Loucy (cell line): ENCODE measurements around the gene PNMA3.
"Not testable (repeated sequence)": the region's sequence is repeated elsewhere in the genome, so short reads cannot be mapped to it uniquely, and the experiment has no call there.

Experiments
- H2AFZ ChIP-seq: fragments of 200-600 bp; sonication (generic); 2 replicates; pipeline ENCODE4 v1.6.0; 2016; ENCODE audit warnings: antibody characterized with exemption, mild to moderate bottlenecking, low read length, moderate library complexity
- H3F3A ChIP-seq: fragments of 200-600 bp; 2 replicates; pipeline ENCODE4 v1.6.0; 2016; ENCODE audit warnings: antibody characterized with exemption, low read depth, mild to moderate bottlenecking
- H3K27me3 ChIP-seq: fragments of 200-600 bp; sonication (generic); 2 replicates; pipeline ENCODE4 v1.6.1; 2014; ENCODE audit warnings: low read length, mild to moderate bottlenecking; ENCODE audit not compliant: insufficient read depth, poor library complexity, severe bottlenecking
- H3K36me3 ChIP-seq: fragments of 200-600 bp; sonication (generic); 2 replicates; pipeline ENCODE4 v1.6.1; 2016; ENCODE audit warnings: low read length; ENCODE audit not compliant: insufficient read depth
- H3K4me1 ChIP-seq: fragments of 200-600 bp; sonication (generic); 2 replicates; pipeline ENCODE4 v1.5.1; 2014; ENCODE audit warnings: low read length, mild to moderate bottlenecking; ENCODE audit not compliant: insufficient read depth, poor library complexity, severe bottlenecking
- H3K4me2 ChIP-seq: fragments of 200-600 bp; sonication (generic); 2 replicates; pipeline ENCODE4 v1.6.0; 2014; ENCODE audit warnings: antibody characterized with exemption, low read length, low read depth, mild to moderate bottlenecking; ENCODE audit not compliant: poor library complexity, severe bottlenecking
- H3K4me3 ChIP-seq: fragments of 200-600 bp; sonication (generic); 2 replicates; pipeline ENCODE4 v1.5.1; 2014; ENCODE audit warnings: low read length, mild to moderate bottlenecking, mixed read lengths; ENCODE audit not compliant: poor library complexity, severe bottlenecking
- H3K79me2 ChIP-seq: fragments of 200-600 bp; sonication (generic); 2 replicates; pipeline ENCODE4 v1.6.1; 2014; ENCODE audit warnings: low read length; ENCODE audit not compliant: insufficient read depth
- H3K9ac ChIP-seq: fragments of 200-600 bp; sonication (generic); 2 replicates; pipeline ENCODE4 v1.6.0; 2014; ENCODE audit warnings: mild to moderate bottlenecking, low read depth, low read length, moderate library complexity; ENCODE audit not compliant: poor library complexity, severe bottlenecking
- H3K9me2 ChIP-seq: fragments of 200-600 bp; sonication (generic); replicated peaks from 2 replicates; pipeline ENCODE4 v1.6.1; 2016; ENCODE audit warnings: low read depth, low read length, mixed read lengths
- H3K9me3 ChIP-seq: fragments of 200-600 bp; sonication (generic); 2 replicates; pipeline ENCODE4 v1.6.1; 2014; ENCODE audit warnings: mild to moderate bottlenecking, antibody characterized with exemption, low read length, low read depth; ENCODE audit not compliant: insufficient read depth
- H4K20me1 ChIP-seq: fragments of 200-600 bp; sonication (generic); 2 replicates; pipeline ENCODE4 v1.6.0; 2014; ENCODE audit warnings: antibody characterized with exemption, low read length, mild to moderate bottlenecking; ENCODE audit not compliant: insufficient read depth, poor library complexity, severe bottlenecking
- CTCF ChIP-seq: fragments of 200-600 bp; sonication (generic); conservative IDR thresholded peaks from 2 replicates; pipeline ENCODE4 v1.5.1; 2014; ENCODE audit warnings: mild to moderate bottlenecking, antibody characterized with exemption, low read length
- EZH2phosphoT487 ChIP-seq: fragments of 200-600 bp; IDR thresholded peaks from 2 replicates; pipeline ENCODE4 v1.6.1; 2018; ENCODE audit warnings: antibody characterized with exemption, mild to moderate bottlenecking, moderate library complexity, borderline replicate concordance

PNMA3 gene

GRCh38 chrX:153102418-153102817, 46.1 kb downstream of the PNMA3 start:
- no peaks in the 10 kb centered on the region for H3K4me1 ChIP-seq
- H3K9me3 ChIP-seq = no peaks in the 10 kb centered on the region
- H3K9me2 ChIP-seq = no peaks in the 10 kb centered on the region
- no peak overlapping the region for H3K4me3 ChIP-seq
- no peak overlapping the region for H3K9ac ChIP-seq
- no peak overlapping the region for H2AFZ ChIP-seq
- TF ChIP-seq CTCF = no peak
- no peak for TF ChIP-seq EZH2phosphoT487
- no peaks in the 10 kb centered on the region for H3K27me3 ChIP-seq
- no peaks in the 10 kb centered on the region for H4K20me1 ChIP-seq
- H3K4me2 ChIP-seq = no peak overlapping the region
- no peaks in the 10 kb centered on the region for H3F3A ChIP-seq
- no peaks in the 10 kb centered on the region for H3K79me2 ChIP-seq
- no peaks in the 10 kb centered on the region for H3K36me3 ChIP-seq

GRCh38 chrX:153104959-153105358, 48.7 kb downstream of the PNMA3 start:
- H3K4me1 ChIP-seq, H2AFZ ChIP-seq, H3K4me2 ChIP-seq, H3F3A ChIP-seq, H3K9me3 ChIP-seq, H3K9ac ChIP-seq, H3K4me3 ChIP-seq, H3K9me2 ChIP-seq, H4K20me1 ChIP-seq, H3K36me3 ChIP-seq, H3K79me2 ChIP-seq, H3K27me3 ChIP-seq: not testable (repeated sequence)

- H3K9me3 ChIP-seq, H3K9me2 ChIP-seq, H3K4me2 ChIP-seq, H3K79me2 ChIP-seq, H3F3A ChIP-seq, H3K27me3 ChIP-seq, H2AFZ ChIP-seq, H3K4me1 ChIP-seq, H3K4me3 ChIP-seq, H4K20me1 ChIP-seq, H3K36me3 ChIP-seq, H3K9ac ChIP-seq: not testable (repeated sequence)
Observed at GRCh38 chrX:153106092-153106801, 50.0 kb downstream of the PNMA3 start.
